HG03457 (cell line): Measurements from ENCODE around the gene SLC17A8.

ENCODE experiments used
- ATAC-seq: cut with Tn5 transposase; IDR thresholded peaks from one replicate; pipeline ENCODE4 v1.9.1; 2021; ENCODE audit warnings: moderate number of reproducible peaks; ENCODE audit not compliant: unreplicated experiment

SLC17A8 gene

DNA sequence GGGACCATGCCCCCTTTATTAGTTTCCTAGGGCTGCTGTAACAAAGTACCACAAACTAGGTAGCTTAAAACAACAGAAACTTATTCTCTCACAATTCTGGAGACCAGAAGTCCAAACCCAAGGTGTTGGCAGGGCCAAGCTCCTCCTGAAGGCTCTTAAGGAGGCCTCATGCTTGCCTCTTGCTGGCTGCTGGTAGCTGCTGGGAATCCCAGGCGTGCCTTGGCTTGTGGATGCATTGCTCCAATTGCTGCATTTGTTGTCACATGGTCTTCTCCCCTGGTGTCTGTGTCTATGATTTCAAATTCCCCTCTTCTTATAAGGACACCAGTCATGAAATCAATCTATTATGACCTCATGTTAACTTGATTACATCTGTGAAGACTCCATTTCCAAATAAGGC is 11.2 kb downstream of the SLC17A8 start:
- no peak for ATAC-seq

DNA sequence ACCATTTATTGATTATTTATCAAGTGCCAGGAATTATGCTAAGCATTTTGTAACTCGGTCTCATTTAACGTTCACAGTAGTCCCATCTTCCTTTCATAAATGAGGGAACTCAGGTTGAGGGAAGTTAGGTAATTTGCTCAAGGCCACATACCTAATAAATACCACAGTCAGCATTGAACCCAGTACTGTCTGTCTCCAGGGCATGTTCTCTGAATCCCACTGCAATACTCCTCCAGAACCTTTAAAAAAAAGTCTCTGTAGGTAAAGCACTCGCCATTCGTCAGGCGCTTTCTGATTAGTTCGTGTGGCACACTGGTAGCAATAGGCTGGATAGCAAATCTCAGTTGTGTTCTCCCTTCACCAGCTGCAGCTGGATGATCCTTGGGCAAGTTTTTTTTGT is 14.3 kb downstream of the SLC17A8 start:
- ATAC-seq: no peak

DNA sequence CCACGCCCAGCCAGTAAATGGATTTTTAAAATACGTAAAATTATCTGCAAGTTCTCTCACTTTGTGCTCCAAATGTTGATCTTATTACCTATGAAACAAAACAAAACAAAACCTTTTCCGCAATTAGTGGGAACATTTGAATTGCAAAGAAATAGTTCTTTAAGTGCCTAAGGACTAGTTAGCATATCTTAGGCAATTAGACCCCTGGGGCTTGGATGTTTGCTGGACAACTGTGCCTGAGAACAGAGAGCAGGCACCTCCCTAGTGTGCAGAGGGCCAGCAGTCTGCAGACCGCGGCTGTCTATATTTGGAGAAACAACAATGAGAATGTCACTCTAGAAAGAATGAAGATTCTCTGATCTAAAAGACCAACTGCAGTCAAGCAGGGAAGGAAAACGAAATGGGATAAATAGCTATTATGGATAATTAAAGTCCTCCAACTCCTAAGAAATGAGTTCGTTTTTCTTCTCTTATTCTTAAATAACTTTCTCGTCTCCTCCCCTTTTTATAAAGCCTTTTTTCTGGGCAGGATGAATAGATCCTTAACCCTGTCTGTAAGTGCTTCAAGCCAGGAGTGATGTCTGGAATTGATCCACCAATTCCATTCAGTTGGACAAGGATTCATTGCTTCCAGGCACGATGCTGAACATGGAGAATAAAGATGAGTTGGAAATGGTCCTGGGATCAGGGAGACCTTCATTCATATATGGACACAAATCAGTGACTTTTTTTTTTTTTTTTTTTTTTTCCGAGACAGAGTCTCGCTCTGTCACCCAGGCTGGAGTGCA is 16.2 kb downstream of the SLC17A8 start:
- ATAC-seq: no peak

DNA sequence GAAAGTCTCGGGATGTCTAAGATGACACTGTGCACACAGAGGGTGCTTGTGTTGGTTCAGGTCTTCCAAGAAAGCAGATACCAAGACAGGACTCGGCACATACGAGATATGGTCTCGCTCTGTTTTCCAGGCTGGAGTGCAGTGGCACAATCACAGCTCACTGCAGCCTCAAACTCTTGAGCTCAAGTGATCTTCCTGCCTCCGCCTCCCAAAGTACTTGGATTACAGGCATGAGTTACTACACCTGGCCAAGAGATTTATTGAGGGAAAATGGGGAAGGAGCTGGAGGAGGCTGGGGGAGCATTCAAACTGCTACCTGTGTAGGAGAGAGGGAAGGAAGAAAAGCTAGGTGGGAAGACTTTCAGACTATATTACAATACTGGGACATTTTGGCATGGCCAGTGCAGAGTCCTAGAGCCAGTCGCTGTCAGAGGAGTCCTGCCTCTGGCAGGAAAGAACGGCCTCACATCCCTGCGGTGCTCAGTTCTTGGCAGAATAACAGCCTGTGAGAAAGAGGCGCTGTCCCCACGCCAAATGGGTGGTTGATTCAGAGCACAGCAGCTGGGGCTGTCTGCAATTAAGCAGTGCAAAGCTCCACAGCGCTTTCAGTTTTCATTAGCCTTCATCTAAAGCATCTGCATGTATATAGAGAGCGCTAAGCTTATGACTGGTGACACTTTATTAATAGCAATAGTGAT is 18.3 kb downstream of the SLC17A8 start:
- no peak for ATAC-seq

DNA sequence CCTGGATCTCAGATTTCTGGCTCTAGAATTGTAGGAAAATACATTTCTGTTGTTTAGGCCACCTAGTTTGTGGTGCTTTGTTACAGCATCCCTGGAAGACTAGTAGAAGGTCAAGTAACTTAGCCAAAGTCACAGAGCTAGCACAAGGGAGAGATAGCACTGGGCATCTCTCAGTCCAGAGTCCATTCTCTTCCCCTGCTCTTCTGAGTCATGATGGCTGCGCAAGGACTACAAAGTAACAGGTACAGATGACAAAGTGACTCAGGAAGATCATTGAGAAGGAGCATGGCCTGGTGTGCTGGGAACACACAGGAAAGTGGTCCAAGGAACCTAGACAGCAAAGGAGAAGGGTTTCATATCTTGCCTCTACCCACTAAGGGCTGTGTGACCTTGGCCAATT is 19.3 kb downstream of the SLC17A8 start:
- no peak for ATAC-seq

DNA sequence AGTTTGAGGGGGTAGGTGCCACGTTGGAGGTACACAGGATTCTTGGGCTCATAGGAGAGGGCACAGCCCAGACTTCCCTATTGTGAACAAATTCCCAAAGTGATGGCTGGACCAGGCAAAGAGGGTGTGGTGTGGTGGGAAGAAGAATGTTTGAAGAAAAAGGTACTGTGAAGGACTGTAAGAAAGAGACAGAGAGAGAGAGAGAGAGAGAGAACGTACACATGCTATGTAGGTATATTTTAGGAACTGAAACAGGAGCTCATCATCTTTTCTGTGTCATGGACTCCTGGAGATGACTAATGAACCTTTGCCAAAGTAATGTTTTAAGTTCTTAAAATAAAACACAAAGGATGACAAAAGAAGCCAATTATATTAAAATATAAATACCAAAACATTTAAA is 24.5 kb downstream of the SLC17A8 start:
- ATAC-seq: no peak

DNA sequence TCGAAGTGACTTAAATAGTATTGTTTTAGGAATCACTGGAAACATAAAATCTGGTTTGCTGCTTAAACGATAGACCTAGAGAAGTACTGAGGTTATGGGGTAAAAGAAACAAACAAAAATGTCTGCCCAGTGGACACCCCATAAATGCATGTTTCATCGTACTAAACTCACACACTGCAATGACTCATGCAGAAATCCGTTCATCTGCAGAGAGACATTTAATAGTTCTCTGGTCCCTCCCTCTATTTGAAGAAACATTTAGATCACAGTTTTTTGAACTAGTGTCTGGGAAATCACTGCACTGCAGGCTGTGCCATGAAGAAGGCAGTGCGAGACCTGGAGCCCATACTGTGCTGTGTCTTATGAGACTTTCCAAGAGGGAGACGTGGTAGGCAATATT is 25.5 kb downstream of the SLC17A8 start:
- ATAC-seq: no peak

DNA sequence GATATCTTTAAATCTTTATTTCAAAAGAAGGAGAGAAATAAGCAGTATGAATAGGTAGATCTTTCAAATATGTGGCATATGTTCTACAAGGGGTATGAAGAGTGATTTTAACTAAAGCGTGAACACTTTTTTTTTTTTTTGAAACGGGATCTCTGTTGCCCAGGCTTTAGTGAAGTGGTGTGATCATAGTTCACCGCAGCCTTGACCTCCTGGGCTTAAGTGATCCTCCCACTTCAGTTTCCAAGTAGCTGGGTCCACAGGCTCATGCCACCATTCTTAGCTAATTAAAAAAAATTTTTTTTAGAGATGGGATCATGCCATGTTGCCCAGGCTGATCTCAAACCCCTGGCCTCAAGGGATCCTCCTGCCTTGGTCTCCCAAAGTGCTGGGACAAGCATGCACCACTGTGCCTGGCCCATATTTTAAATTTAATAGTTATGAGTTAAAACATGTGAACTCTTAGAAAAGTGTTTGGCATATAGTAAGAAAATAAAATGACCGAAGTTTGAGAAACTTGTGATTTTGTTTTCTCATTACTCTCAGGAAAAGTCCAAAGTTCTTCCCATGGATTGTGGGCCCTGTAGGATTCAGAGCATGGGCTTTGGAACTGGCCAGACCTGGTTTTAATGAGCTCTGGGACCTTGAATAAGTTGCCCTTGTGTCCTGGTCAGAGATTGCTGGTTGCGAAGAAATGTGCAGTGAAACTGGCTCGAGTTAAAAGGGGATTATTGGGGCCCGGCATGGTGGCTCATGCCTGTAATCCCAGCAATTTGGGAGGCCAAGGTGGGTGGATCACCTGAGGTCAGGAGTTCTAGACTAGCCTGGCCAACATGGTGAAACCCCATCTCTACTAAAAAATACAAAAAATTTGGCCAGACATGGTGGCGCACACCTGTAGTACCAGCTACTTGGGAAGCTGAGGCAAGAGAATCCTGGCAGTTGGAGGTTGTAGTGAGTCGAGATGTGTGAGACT is 27.0 kb downstream of the SLC17A8 start:
- ATAC-seq: no peak

DNA sequence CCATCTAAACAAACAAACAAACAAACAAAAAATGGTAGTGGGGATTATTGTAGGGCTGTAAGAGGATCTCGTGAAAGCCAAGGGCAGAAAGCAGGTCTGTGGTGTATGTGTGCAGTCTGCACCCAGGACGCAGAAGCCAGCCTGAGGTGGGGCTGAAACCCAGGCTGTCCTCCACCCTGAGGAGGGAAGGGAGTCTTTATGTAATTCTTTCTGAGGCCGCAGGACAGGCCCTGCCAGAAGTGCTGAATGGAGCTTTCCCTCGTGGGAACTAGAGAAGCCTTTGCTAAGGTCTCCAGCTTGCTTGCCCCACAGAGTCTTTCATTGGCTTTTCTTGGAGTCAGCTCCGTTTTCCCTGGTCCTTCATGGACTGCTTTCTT is 27.7 kb downstream of the SLC17A8 start:
- no peak for ATAC-seq

DNA sequence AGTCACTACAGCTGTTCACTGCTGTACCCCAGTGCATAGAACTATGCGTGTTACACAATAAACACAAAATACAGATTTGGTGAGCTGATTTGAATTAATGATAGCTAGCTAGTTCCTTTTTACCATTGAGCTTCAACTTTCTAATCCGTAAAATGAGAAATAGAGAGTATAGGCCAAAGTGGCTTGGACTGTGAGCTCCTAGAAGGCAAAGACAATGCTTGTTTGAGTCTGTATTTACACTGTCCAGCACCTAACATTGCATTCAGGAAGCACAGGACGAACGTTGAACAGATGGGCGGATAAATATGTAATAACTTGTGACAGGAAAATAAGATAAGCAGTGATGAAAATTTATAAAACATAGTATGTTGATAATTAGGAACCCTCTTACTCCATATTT is 31.5 kb downstream of the SLC17A8 start:
- ATAC-seq: no peak

DNA sequence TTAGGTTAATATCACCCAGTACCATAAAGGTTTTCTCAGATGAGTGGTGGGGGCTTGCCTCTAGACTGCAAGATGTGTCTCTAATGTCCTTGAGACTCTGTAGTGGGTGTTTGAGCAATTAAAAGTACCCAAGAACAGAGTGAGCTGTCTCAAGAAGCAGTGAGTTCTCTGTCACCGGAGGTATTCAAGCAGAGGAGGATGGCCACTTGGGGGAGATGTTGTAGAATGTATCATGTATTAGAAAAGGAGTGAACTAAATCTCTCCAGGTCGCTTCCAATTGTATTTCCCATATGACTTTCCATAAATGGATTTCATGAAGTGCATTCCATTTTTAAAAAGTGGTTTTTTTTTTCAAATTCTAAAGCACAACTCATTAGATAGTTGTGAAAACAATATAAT is 35.0 kb downstream of the SLC17A8 start:
- no peak for ATAC-seq

DNA sequence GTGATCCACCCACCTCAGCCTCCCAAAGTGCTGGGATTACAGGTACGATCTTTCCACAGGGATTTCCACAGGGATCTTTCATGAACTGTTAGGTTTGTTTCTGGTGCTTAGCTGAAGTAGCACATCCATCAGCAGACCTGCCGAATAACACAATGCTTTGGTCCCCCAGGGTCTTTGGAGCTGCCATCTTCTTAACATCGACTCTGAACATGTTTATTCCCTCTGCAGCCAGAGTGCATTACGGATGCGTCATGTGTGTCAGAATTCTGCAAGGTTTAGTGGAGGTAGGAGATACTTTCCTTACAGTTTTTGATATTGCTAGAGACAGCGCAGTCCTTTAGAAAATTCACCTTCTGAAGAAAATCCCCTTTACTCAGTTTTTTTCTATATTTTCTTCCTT is 36.3 kb downstream of the SLC17A8 start:
- ATAC-seq: no peak

DNA sequence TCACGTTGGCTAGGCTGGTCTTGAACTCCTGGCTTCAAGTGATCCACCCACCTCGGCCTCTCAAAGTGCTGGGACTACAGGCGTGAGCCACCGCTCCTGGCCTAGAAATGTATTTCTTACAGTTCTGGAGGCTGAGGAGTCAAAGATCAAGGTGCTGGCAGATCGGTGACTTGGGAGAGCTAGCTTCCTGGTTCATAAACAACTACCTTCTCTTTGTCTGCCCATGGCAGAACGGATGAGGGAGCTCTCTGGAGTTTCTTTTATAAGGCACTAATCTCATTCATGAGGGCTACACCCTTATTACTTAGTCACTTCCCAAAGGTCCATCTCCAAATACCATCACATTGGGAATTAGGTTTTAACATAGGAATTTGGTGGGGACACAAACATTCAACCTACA is 38.9 kb downstream of the SLC17A8 start:
- no peak for ATAC-seq

DNA sequence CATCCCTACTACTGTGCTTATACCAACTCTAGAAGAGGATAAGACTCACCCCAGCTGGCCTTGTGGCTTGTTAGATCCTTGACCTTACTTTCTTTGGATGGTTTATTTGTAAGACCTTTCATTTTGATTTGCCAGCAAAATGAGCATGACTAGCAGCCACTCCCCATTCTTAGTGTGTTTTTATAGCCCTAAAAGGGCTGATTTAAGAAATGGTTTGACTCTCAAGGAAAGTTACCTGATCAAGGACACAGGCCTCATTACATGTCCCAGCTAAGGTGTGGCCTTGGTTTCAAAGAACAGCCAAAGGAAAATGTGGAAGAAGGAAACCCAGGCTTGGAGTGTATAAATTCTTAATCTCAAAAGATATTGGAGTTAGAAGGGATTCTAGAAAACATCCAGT is 41.4 kb downstream of the SLC17A8 start:
- no peak for ATAC-seq

DNA sequence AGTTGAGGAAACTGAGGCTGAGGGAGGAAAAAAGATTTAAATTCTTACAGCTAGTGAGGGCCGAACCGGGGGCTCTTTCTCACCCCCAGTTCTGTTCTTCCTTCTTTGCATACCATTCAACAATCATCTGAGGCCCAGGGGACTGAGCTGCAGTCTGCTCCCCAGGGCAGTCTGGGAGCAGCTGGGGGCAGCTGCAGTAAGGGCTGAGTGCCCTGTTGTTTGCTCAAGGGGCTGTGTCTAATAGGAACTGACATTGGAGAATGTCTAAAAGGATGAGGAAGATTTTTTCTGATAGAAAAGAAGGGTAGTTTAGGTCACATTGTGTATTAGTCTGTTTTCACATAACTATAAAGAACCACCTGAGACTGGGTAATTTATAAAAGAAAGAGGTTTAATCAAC is 42.2 kb downstream of the SLC17A8 start:
- ATAC-seq: no peak

DNA sequence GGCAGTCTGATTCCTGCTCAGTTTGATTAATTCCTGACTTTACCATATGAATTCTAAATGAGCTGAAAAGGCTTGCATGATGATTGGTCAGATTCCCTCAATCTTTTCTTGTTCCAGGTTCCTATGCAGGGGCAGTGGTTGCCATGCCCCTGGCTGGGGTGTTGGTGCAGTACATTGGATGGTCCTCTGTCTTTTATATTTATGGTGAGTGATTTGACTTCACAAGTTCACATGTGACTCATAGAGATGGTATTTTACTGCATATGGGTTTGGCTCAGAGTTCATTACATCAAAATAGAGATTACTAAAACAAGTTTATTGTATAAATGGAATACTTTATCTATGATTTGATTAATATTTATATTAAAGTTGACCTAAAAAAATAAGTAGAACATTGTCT is 44.8 kb downstream of the SLC17A8 start:
- ATAC-seq: no peak

DNA sequence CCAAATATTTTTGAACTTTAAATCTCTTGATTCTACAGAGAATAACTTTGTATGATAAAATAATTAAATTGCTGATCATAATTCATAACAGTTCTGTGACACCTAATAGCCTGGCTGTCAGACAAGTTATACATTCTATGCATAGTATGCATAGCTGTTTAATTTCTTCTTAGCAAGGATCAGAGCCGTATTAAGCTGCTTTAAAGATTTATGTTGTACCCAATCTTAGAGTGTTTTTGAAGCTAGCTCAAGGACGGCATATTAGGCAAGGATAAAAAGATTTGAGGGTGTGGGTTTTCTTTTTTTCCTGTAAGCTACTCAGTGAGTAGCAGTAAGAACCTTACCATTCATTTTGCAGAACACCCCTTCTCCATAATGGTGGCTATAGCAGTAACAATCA is 45.9 kb downstream of the SLC17A8 start:
- no peak for ATAC-seq

DNA sequence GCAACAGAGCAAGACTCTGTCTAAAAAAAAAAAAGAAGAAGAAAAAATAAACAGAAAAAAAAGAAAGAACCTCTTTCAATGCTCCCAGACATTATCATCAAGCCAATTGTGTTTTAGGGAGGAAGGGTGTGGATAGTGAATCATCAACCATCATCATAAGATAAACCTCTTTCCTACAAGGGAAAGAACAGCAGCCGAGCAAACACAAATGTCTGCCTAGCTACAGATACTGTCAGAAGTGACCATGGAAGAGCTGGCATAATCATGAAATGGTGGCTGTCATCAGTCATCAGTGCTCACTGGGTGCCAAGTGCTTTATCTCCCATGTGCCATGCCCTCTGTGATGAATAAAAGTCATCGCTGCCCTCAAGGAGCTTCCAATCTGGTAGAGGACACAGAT is 46.6 kb downstream of the SLC17A8 start:
- no peak for ATAC-seq

DNA sequence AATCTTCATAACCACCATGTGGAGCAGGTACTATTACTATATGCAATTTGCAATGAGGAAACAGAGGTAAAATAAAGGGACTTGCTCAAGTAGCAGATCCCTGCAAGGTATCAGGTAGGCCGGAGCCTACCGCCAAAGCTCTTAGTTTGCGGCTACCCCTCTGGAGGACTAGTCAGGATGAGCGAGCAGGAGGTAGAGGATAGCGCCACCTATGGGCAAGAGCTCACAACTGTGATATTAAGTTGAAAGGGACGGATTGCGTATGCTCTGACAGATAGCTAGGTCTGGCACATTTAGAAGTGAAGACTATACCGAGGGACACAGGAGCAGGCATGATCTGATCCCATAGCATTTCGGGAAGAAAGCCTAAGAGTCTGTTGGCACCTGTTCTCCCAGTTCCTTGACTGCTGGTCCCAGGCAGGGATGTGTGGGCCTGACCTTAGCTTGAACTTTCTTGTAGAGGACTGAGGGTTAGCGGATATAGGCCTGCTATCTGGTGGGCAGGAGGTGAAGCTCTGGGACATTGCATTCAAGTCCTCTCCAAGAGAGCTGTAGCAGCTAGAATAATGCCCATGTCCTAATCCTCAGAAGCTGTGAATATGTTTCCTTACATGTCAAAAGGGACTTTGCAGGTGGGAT is 48.0 kb downstream of the SLC17A8 start:
- no peak for ATAC-seq

DNA sequence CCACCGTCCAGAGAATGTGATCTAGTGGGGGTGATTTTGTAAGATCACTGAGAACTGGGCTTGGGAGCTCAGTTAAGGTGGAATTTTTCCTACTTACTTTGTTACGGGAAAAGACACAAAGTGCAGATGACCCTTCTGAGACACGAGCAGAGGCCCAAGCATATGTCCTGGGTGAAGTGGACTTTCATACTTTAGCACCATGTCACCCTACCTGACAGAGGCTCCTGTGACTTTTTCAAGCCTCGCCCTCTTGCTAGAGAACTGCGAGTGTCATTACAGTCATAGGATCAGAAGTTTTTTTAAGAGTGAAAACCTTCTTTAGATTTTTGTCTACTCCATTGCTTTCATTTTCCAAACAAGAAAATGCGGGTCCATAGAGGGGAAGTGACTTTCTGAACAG is 56.1 kb downstream of the SLC17A8 start:
- ATAC-seq: no peak

DNA sequence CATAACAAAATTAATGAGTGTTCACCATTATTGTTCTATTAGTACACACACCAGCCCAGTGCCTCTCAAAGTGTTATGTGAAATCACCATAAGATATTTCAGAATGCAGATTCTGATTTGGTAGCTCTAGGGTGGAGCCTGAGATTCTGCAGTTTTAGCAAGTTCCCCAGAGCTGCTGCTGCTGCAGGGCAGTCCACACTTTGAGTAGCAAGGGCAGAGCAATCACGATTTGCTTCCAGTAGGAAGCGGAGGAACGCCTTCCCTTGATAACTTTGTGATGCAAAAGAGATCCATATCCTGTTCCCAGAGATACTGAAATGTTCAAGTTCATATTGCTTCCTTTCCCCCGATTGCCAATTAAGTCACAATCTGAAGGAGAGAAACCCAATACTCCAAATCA is 57.9 kb downstream of the SLC17A8 start:
- no peak for ATAC-seq
